ENCODE data around the gene KRT39. TPM values are rescaled to one million over a fixed set of nuclear protein-coding genes. Genes with fewer than 3 reads are reported as not detected.

The KRT39 gene
- total RNA-seq, 4 donors from 2014 or later: 2.5 to 13.3 TPM; not detected in 2

GRCh38 chr17:40993084-40993483 is 26.3 kb upstream of the KRT39 start:
- DNase-seq (ENCODE audit: low spot score in 2 of 2): no peak
- 91% methylated on average over 2 of the region's 2 CpGs for WGBS

DNA sequence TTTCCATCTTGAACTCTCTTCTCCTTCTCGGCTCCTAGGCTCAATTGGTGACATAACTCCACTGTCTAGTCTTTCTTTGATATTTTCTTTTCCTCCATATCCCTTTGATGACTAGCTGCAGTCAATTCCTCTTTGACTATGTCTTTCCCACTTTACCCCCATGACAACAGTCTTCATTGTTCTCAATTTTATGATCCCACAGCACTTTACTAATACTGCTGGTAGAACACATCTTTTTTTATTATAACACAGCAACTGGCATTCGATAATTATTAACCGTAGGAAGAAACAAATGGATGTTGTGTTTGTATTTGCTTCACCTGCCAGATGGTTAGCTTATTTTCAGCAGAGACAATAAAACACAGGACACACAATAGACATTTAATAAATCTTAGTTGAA is 25.9 kb upstream of the KRT39 start:
- TF ChIP-seq, protein P1, sequence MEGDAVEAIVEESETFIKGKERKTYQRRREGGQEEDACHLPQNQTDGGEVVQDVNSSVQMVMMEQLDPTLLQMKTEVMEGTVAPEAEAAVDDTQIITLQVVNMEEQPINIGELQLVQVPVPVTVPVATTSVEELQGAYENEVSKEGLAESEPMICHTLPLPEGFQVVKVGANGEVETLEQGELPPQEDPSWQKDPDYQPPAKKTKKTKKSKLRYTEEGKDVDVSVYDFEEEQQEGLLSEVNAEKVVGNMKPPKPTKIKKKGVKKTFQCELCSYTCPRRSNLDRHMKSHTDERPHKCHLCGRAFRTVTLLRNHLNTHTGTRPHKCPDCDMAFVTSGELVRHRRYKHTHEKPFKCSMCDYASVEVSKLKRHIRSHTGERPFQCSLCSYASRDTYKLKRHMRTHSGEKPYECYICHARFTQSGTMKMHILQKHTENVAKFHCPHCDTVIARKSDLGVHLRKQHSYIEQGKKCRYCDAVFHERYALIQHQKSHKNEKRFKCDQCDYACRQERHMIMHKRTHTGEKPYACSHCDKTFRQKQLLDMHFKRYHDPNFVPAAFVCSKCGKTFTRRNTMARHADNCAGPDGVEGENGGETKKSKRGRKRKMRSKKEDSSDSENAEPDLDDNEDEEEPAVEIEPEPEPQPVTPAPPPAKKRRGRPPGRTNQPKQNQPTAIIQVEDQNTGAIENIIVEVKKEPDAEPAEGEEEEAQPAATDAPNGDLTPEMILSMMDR (IDR thresholded peaks at IDR 0.05): no peak
- TF ChIP-seq POLR2AphosphoS5 (IDR thresholded peaks at IDR 0.05) (no peak), EP300 (IDR thresholded peaks at IDR 0.05) (no peak), POLR2A (IDR thresholded peaks at IDR 0.05) (no peak)
- H3K9me3 ChIP-seq: no peaks in the 10 kb centered on the region
- no peaks in the 10 kb centered on the region for H3K36me3 ChIP-seq
- WGBS: 77% methylated on average over 3 of the region's 3 CpGs
- no peak overlapping the region for H3K4me3 ChIP-seq
- no peaks in the 10 kb centered on the region for H3K4me1 ChIP-seq
- no peak overlapping the region for H3K27ac ChIP-seq
- DNase-seq (ENCODE audit: low spot score in 2 of 2): no peak
- no peaks in the 10 kb centered on the region for H3K27me3 ChIP-seq

More at GRCh38 chr17:40993084-40993483, 26.3 kb upstream of the KRT39 start:
- TF ChIP-seq, protein P1 (IDR thresholded peaks at IDR 0.05): no peak
- no peak for TF ChIP-seq POLR2A (IDR thresholded peaks at IDR 0.05)
- no peak for TF ChIP-seq EP300 (IDR thresholded peaks at IDR 0.05)
- TF ChIP-seq POLR2AphosphoS5 (IDR thresholded peaks at IDR 0.05): no peak
- no peaks in the 10 kb centered on the region for H3K4me1 ChIP-seq
- no peaks in the 10 kb centered on the region for H3K9me3 ChIP-seq
- H3K27ac ChIP-seq: no peak overlapping the region
- H3K27me3 ChIP-seq: no peaks in the 10 kb centered on the region
- no peaks in the 10 kb centered on the region for H3K36me3 ChIP-seq
- H3K4me3 ChIP-seq: no peak overlapping the region

DNA sequence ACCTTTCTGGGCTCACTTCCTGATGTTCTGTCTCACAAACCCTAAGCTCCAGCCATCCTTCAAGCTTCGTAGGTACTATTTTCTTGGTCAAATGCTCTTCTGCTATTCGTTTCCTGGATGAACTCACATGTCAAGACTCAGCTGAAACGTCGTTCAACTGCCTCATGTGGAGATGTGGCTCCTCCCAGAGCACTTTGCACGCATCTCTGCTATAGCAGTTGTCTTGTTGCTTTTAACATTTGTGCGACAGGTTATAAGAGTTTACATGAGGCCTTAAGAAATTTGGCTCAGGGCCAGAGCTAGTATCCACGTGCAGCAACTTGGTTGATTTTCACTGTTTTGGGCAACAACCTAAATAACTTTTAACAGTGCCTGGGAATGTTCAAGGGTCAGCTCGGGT is 20.2 kb upstream of the KRT39 start:
- H3K27me3 ChIP-seq: no peaks in the 10 kb centered on the region
- H3K9me3 ChIP-seq: no peaks in the 10 kb centered on the region
- TF ChIP-seq POLR2A (IDR thresholded peaks at IDR 0.05): no peak
- no peak for TF ChIP-seq POLR2AphosphoS5 (IDR thresholded peaks at IDR 0.05)
- TF ChIP-seq, protein P1 (IDR thresholded peaks at IDR 0.05): no peak
- no peaks in the 10 kb centered on the region for H3K36me3 ChIP-seq
- 38% methylated on average over 8 of the region's 8 CpGs for WGBS
- H3K4me3 ChIP-seq: no peak overlapping the region
- H3K27ac ChIP-seq: no peak overlapping the region
- H3K4me1 ChIP-seq: peaks cover 3% of the 10 kb centered on the region
- no peak for DNase-seq (ENCODE audit: low spot score in 2 of 2)

- H3K27me3 ChIP-seq: no peaks in the 10 kb centered on the region
- H3K4me1 ChIP-seq: peaks cover 3% of the 10 kb centered on the region
- WGBS: 69% methylated on average over 3 of the region's 3 CpGs
- no peaks in the 10 kb centered on the region for H3K36me3 ChIP-seq
- H3K4me3 ChIP-seq: no peak within 1 kb of the TSS
- TF ChIP-seq POLR2AphosphoS5 (IDR thresholded peaks at IDR 0.05) (no peak), EP300 (IDR thresholded peaks at IDR 0.05) (no peak), POLR2A (IDR thresholded peaks at IDR 0.05) (no peak)
- TF ChIP-seq, protein P1 (IDR thresholded peaks at IDR 0.05): no peak
- DNase-seq (ENCODE audit: low spot score in 2 of 2): no peak
- H3K9me3 ChIP-seq: no peaks in the 10 kb centered on the region
- no peak within 1 kb of the TSS for H3K27ac ChIP-seq
These were observed 17.5 kb upstream of the KRT39 start, which contains the start of gene KRT40 for GRCh38 chr17:40984226-40984625. TSS of gene KRT40 (minus strand) at chr17:40984326. CDS start at chr17:40984273, 53 bp downstream.

DNA sequence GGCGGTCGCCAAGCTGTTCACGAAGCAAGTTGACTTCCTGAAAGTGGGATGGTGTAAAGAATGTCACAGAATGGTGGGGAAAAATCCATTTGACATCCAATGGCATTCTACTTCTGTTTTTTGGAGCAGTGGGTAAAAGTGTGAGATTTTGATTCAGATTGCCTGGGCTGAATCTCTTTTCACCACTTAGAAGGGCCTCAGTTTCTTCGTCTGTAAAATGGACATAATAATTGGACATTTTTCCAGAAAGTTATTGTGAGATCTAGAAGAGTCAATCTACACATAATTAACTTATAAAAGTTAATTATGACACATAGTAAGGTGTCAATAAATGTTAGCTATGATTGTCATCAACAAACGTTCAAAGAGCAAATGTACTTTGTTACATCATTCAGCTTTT is 14.4 kb upstream of the KRT39 start:
- WGBS: 65% methylated on average over 5 of the region's 5 CpGs
- H3K27ac ChIP-seq: no peak overlapping the region
- no peaks in the 10 kb centered on the region for H3K27me3 ChIP-seq
- H3K36me3 ChIP-seq: no peaks in the 10 kb centered on the region
- DNase-seq (ENCODE audit: low spot score in 2 of 2): no peak
- H3K9me3 ChIP-seq: no peaks in the 10 kb centered on the region
- H3K4me3 ChIP-seq: no peak overlapping the region
- H3K4me1 ChIP-seq: no peaks in the 10 kb centered on the region
- no peak for TF ChIP-seq EP300 (IDR thresholded peaks at IDR 0.05)
- no peak for TF ChIP-seq POLR2A (IDR thresholded peaks at IDR 0.05)
- TF ChIP-seq, protein P1 (IDR thresholded peaks at IDR 0.05): no peak
- TF ChIP-seq POLR2AphosphoS5 (IDR thresholded peaks at IDR 0.05): no peak

Measured in suprapubic skin (tissue), 4 donors.